Raji (cell line): Measurements from ENCODE around the gene KNSTRN.

Experiments used
- POLR2A ChIP-seq: IDR thresholded peaks from 2 replicates; pipeline ENCODE4 v1.6.1; 2011; ENCODE audit warnings: low read depth, low read length, control low read depth; ENCODE audit not compliant: insufficient read depth

The KNSTRN gene

DNA sequence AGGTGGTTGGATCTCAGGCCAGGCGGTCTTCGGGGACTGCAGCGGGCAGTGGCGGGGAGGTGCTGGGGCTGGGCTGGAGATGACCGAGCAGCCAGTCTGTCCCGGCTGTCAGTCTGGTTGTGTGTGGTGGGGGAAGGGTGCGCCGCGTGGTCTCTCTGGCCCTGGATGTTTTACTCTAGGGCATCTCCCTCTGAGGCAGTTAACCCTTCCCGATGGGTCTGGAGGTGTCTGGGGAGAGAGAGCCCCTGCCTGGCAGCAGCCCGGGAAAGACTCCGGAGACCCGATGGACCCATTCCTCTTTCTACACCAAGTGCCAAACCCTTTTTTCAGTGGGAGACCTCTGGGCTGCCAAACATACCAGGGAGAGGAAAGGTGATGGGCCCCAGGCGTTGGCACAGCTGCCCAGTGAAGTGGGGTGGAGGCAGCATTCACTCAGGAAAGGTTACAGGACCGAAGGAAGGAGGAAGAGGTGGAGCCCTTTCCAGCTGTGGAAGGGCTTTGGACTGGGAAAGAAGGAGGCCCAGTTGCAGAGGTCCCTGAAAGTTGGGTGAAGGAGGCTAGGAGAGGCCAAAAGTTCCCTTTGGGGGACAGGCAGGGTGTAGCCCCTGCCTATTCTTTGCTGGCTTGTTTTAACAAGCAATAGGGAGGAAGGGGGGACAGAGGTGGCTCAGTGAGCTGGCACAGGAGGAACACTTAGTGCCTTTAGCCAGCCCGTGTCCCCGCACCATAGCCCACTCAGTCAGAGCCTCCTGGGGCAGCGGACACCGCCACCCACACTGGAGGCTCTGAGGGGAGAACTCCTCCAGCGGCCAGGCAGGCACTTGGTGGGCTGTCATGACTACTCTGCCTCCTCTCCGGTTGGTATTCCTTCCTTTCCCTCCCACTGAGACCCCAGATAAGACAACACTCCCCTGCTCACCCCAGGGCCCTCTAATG, 55.5 kb downstream of the KNSTRN start:
- no peak for TF ChIP-seq POLR2A

DNA sequence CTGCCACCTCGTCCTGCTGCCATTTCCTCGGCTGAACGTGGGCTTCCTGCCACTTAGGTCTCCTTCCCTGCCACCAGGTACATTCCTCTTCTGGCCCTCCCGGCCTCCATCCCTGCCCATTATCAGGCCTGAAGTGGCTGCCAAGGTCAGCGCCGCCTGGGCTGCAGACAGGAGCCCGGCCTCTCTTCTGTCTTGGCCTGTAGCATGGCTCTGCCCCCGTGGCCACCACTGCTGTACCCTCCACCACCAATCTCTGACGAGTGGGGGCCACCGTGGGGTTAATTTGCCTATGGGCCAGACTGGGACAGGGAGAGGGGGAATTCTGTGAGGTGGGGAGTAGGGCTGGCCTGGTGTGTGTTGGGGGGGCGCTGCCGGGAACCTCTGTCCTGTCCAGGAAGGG, 56.2 kb downstream of the KNSTRN start:
- no peak for TF ChIP-seq POLR2A

DNA sequence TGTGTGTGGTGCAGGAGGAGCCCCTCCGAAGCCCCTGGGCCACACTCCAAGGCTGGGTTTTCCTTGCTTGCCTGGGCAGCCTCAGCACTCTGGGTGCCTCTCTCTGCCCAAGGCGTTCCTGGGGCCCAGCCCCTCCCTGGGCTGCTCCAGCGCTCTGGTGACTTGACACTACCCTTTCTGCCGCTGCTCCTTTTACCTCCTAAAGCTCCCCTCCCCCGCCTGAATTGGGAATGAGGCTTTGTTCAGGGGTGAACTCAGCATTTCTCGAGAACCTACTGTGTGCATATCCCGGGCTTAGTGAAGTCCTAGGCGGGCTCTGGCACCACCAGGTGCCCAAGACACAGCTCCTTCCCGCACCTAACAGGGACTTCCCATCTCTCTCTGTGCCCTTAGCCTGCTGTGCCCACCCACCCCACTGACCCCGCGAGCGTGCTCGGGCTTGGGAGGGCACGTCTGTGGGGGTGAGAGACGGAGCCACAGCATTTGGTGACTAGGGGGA, 57.0 kb downstream of the KNSTRN start:
- no peak for TF ChIP-seq POLR2A

DNA sequence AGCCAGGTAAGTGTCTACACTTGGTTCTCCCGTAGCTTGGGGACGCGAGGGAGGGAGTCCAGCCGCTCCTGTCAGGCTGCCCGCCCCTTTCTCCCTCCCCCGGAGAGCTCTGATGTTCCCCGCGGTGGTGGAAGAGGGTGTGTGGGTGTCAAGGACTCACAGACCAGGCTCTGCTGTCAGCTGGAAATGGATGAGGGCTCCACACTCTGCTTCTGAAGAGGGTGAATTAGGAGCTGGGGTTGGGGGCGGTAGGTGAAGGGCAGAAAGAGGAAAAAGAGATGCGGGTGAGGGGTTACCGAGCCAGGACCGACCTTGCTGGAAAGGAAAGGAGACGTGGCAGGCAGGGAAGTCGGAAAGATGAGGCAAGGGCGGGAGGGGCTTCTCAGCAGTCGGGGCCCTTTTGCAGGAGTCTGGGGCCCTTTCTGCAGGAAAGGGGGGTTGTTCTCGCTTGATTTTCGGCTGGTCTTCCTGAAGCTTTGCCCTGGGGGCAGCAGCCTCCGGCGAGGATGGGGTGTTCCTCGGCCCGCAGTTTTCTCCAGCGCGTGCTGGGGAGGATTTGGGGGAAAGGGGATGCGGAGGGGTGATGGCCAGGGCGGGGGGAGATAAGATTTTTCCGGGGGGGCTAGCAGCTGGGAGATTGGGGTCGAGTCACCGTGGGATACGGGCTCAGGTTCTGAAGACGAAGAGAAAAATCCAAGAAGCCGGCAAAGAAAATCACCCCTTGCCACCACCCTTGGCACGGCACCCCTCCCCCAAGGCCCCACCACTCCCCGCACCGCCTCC, 57.6 kb downstream of the KNSTRN start:
- TF ChIP-seq POLR2A: no peak

DNA sequence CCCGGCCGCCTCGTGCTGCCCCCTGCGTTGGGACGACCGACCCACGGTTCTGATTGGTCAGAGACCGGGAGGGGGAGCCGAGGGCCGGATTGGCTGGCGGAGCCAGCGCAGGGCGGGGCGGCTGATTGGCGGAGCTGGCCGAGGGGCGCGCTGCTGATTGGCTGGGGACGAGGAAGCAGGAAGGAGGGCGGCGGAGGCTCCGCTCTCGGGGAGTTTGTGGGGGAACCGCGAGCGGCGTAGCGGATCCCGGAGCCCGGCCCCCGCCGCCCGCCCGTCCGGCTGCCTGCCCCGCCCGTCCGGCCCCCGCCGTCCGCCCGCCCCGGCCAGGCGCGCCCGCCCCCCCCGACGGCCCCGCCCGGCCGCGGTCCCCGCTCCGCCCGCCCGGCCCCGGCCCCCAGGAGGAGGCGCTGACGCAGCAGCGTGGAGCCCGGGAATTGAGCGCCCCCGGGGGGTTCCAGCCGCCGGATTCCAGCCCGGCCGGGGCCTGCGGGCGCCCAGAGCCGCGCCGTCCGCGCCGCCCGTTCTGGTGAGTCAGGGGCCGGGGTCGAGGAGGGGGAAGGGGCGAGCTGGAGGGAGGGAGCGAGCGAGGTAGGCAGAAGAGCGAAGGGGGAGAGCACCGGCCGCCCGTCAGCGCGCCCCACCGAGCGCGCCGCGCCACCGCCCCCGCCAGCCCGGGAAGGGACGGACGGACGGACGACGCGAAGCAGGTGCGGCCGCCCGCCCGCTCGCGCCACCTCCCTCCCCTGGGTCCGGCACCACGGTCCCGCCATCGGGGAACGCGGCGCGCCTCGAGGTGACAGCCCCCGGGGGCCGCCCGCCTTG, 58.4 kb downstream of the KNSTRN start, which contains the start of gene BAHD1:
Gene BAHD1, plus strand, starts transcription at position 211 of the 822 bp plus-strand sequence. CDS start 17,512 bp downstream, outside the sequence.
- TF ChIP-seq POLR2A: peak; percentile 57

DNA sequence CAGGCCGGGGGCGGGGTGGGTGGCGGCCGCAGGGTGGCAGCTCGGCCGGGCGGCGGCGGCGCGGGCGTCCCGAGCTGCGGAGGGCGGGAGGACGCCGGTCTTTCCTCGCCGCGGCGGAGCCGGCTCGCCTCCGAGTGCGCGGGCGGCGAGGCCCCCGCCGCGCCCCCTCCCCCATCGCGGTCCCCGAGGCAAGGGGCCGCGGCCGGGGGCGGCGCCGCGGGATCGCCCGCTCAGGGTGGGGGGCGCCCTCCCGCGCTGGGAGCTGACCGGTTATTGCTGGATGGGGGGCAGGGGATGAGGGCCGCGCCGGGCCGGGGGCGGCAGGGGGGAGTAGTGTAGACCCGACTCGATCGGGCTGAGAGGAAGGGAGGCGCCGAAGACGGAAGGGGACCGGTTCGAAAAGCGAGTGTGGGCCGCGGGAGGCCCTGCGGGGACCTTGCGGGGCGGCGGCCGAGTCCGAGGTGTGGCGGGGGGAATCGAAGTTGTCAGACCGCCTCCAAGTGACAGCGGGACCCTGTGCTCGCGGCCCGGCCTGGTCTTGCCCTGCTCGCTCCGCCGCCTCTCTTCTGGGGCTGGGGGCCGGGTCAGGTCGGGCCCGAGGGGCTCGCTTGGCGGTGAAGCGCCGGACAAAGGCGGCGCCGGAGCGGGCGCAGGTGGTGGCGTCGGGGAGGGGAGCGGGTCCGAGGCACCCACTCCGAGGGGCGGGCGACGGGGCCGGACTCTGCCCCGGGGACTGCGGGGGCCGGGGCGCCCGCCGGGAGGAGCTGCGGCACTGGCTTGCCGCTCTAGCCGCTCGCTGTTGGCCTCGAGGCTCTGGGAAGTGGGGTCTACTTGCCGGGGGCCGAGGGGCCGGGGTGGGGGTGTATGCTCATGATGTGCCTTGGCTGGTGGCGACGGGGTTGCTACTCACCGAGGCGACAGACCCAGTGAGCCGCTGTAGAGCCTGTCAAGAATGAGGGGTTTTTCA, 59.3 kb downstream of the KNSTRN start:
- TF ChIP-seq POLR2A: no peak

DNA sequence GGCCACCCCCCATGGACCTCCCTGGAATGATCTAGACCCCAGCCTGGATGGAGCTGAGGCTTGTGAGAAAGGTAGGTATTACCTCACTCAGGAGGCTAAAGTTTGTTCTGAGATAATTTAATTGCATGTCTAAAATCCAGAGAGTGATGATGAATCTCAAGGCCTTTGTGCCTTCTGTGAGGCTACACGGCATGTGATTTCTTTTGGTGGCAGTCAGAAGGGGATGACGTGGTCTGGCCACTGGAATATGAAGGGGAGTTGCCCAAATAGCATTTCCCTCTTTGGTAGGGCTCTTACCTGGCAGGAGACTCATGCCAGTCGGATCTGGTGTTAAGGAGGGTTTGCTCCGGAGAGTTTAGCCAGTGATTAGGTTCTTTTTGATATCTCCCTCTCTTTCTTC, 60.7 kb downstream of the KNSTRN start:
- no peak for TF ChIP-seq POLR2A

DNA sequence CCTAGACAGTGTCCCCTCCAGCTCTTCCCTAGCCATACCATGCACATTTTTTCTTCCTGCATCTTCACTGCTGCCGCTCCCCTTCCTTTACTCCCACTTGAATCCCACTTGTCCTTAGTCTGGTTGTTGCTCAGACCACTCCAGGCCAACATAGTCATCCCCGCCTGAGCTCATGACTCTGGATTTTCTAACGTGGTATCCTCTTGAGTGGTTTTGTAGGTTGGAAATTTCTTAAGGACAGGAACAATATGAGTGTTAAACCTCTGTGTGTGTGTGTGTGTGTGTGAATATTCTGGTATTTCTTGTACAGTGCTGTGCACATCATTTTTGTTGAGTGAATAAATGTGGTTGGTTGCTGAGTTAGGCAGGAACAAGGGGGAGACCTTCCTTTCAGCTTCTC, 61.3 kb downstream of the KNSTRN start:
- no peak for TF ChIP-seq POLR2A
